Stimulated activated naive B cell treated with anti-CD40 and anti-IgM and Interleukin-4, amounts not matched to agents 10 μg/mL and 1 μg/mL and 100 μg/mL, for 72 hours (primary cell): ENCODE data around the gene UST.
"Not testable (repeated sequence)": the region's sequence is repeated elsewhere in the genome, so short reads cannot be mapped to it uniquely, and the experiment has no call there.

Experiments used
- ATAC-seq, 2 donors: fragments of 150-1000 bp; cut with Tn5 transposase; replicated peaks; 2 replicates each; pipeline ENCODE4 v1.10.0; 2021; ENCODE audit warnings: moderate library complexity in 1 of 2
- DNase-seq: peaks from one replicate; pipeline ENCODE4 v3.0.0; 2021
- H3K27ac Mint-ChIP-seq: one replicate; pipeline ENCODE4 v1.8.0; 2022; ENCODE audit warnings: mild to moderate bottlenecking, mixed read lengths
- H3K27me3 Mint-ChIP-seq, 2 donors: one replicate each; pipeline ENCODE4 v1.8.0; 2022; ENCODE audit warnings: mixed read lengths in 2 of 2
- H3K36me3 Mint-ChIP-seq, 2 donors: one replicate each; pipeline ENCODE4 v1.8.0; 2022; ENCODE audit warnings: mixed read lengths in 2 of 2, mild to moderate bottlenecking in 1 of 2
- H3K4me1 Mint-ChIP-seq, 2 donors: one replicate each; pipeline ENCODE4 v1.8.0; 2022; ENCODE audit warnings: mixed read lengths in 2 of 2, mild to moderate bottlenecking in 1 of 2
- H3K4me3 Mint-ChIP-seq, 2 donors: one replicate each; pipeline ENCODE4 v1.8.0; 2022; ENCODE audit warnings: mild to moderate bottlenecking in 2 of 2, mixed read lengths in 2 of 2, moderate library complexity in 1 of 2
- H3K9me3 Mint-ChIP-seq, 2 donors: one replicate each; pipeline ENCODE4 v1.8.0; 2022; ENCODE audit warnings: mixed read lengths in 2 of 2, mild to moderate bottlenecking in 1 of 2

UST gene

GRCh38 chr6:148893073-148893472, 146.2 kb downstream of the UST start:
- no peaks in the 10 kb centered on the region for H3K27me3 Mint-ChIP-seq
- peaks cover 0 to 4% of the 10 kb centered on the region in 2 donors for H3K4me1 Mint-ChIP-seq
- no peak for DNase-seq
- H3K9me3 Mint-ChIP-seq, result no peaks in the 10 kb centered on the region
- H3K27ac Mint-ChIP-seq, result no peak overlapping the region
- H3K4me3 Mint-ChIP-seq, result no peak overlapping the region
- H3K36me3 Mint-ChIP-seq, result peaks cover 5 to 28% of the 10 kb centered on the region in 2 donors
- no peak for ATAC-seq

GRCh38 chr6:148893481-148893880, 146.7 kb downstream of the UST start:
- Mint-ChIP-seq H3K27me3 (no peaks in the 10 kb centered on the region), H3K27ac (no peak overlapping the region), H3K4me1 (peaks cover 0 to 4% of the 10 kb centered on the region in 2 donors), H3K9me3 (no peaks in the 10 kb centered on the region), H3K4me3 (no peak overlapping the region), H3K36me3 (peaks cover 5 to 26% of the 10 kb centered on the region in 2 donors)
- no peak for ATAC-seq
- no peak for DNase-seq

- Mint-ChIP-seq H3K4me1 (peaks cover 0 to 4% of the 10 kb centered on the region in 2 donors), H3K36me3 (peaks cover 18 to 39% of the 10 kb centered on the region in 2 donors), H3K27ac (no peak overlapping the region), H3K4me3 (no peak overlapping the region), H3K27me3 (no peaks in the 10 kb centered on the region), H3K9me3 (peaks cover 6 to 9% of the 10 kb centered on the region in 2 donors)
- no peak for DNase-seq
- no peak for ATAC-seq
These were observed 151.7 kb downstream of the UST start for GRCh38 chr6:148898376-148899014.

- H3K4me1 Mint-ChIP-seq, result peaks cover 21% of the 10 kb centered on the region in 2 donors
- H3K27ac Mint-ChIP-seq, result peak overlapping the region; percentile 87
- H3K4me3 Mint-ChIP-seq, result no peak overlapping the region
- DNase-seq (no peak), ATAC-seq (no peak)
- H3K27me3 Mint-ChIP-seq, result no peaks in the 10 kb centered on the region
- H3K9me3 Mint-ChIP-seq, result peaks cover 3 to 5% of the 10 kb centered on the region in 2 donors
- peaks cover 12 to 22% of the 10 kb centered on the region in 2 donors for H3K36me3 Mint-ChIP-seq
These were observed 158.4 kb downstream of the UST start for GRCh38 chr6:148904896-148905870.

- Mint-ChIP-seq H3K36me3 (peaks cover 5 to 14% of the 10 kb centered on the region in 2 donors), H3K4me3 (no peak overlapping the region), H3K9me3 (no peaks in the 10 kb centered on the region), H3K27ac (peak overlapping the region; percentile 11), H3K27me3 (no peaks in the 10 kb centered on the region), H3K4me1 (peaks cover 20 to 24% of the 10 kb centered on the region in 2 donors)
- DNase-seq, result no peak
- ATAC-seq, result no peak
These were observed 159.1 kb downstream of the UST start for GRCh38 chr6:148905901-148906300.

GRCh38 chr6:148906386-148906785, 159.6 kb downstream of the UST start:
- Mint-ChIP-seq H3K4me3 (no peak overlapping the region), H3K36me3 (peaks cover 3 to 12% of the 10 kb centered on the region in 2 donors), H3K27me3 (no peaks in the 10 kb centered on the region), H3K27ac (peak overlapping the region; percentile 11), H3K4me1 (peaks cover 18 to 27% of the 10 kb centered on the region in 2 donors), H3K9me3 (no peaks in the 10 kb centered on the region)
- no peak for DNase-seq
- ATAC-seq, result no peak

GRCh38 chr6:148907573-148907972, 160.7 kb downstream of the UST start:
- Mint-ChIP-seq H3K9me3 (no peaks in the 10 kb centered on the region), H3K4me3 (peak overlapping the region in 1 of 2 donors; percentile 28), H3K27me3 (no peaks in the 10 kb centered on the region), H3K4me1 (peaks cover 18 to 27% of the 10 kb centered on the region in 2 donors), H3K27ac (peak overlapping the region; percentile 37), H3K36me3 (peaks cover 2 to 11% of the 10 kb centered on the region in 2 donors)
- DNase-seq (peak; percentile 10), ATAC-seq (peak; percentile 98 to 99)

- no peak for ATAC-seq
- Mint-ChIP-seq H3K27me3 (no peaks in the 10 kb centered on the region), H3K27ac (no peak overlapping the region), H3K9me3 (no peaks in the 10 kb centered on the region), H3K36me3 (peaks cover 0 to 4% of the 10 kb centered on the region in 2 donors), H3K4me3 (no peak overlapping the region), H3K4me1 (peaks cover 1 to 6% of the 10 kb centered on the region in 2 donors)
- no peak for DNase-seq
These were observed 165.4 kb downstream of the UST start for GRCh38 chr6:148912252-148912651.

GRCh38 chr6:148915810-148916209, 169.0 kb downstream of the UST start:
- DNase-seq, result no peak
- ATAC-seq, result no peak
- Mint-ChIP-seq H3K27me3 (no peaks in the 10 kb centered on the region), H3K36me3 (peaks cover 8 to 20% of the 10 kb centered on the region in 2 donors), H3K4me1 (peaks cover 4 to 19% of the 10 kb centered on the region in 2 donors), H3K9me3 (peaks cover 5 to 6% of the 10 kb centered on the region in 2 donors), H3K4me3 (no peak overlapping the region), H3K27ac (no peak overlapping the region)

- not testable (repeated sequence) for H3K4me3 Mint-ChIP-seq, DNase-seq, H3K27me3 Mint-ChIP-seq, H3K9me3 Mint-ChIP-seq, H3K27ac Mint-ChIP-seq, ATAC-seq
- Mint-ChIP-seq H3K4me1 (peaks cover 4 to 14% of the 10 kb centered on the region in 2 donors), H3K36me3 (peaks cover 8 to 27% of the 10 kb centered on the region in 2 donors)
These were observed 169.7 kb downstream of the UST start for GRCh38 chr6:148916485-148916884.

GRCh38 chr6:148924226-148925012, 177.6 kb downstream of the UST start:
- DNase-seq (no peak), ATAC-seq (no peak)
- Mint-ChIP-seq H3K27ac (no peak overlapping the region), H3K4me3 (no peak overlapping the region), H3K36me3 (peaks cover 5 to 26% of the 10 kb centered on the region in 2 donors), H3K9me3 (no peaks in the 10 kb centered on the region), H3K27me3 (no peaks in the 10 kb centered on the region), H3K4me1 (peaks cover 2 to 6% of the 10 kb centered on the region in 2 donors)

GRCh38 chr6:148925701-148926100, 178.9 kb downstream of the UST start:
- Mint-ChIP-seq H3K4me3 (no peak overlapping the region), H3K36me3 (peaks cover 2 to 18% of the 10 kb centered on the region in 2 donors), H3K27ac (no peak overlapping the region), H3K9me3 (no peaks in the 10 kb centered on the region), H3K4me1 (peaks cover 0 to 5% of the 10 kb centered on the region in 2 donors), H3K27me3 (no peaks in the 10 kb centered on the region)
- ATAC-seq, result no peak
- DNase-seq, result no peak

- H3K9me3 Mint-ChIP-seq, result no peaks in the 10 kb centered on the region
- H3K27me3 Mint-ChIP-seq, result no peaks in the 10 kb centered on the region
These were observed 179.6 kb downstream of the UST start for GRCh38 chr6:148926478-148926877.

GRCh38 chr6:148927586-148927985, 180.8 kb downstream of the UST start:
- peaks cover 2 to 23% of the 10 kb centered on the region in 2 donors for H3K4me1 Mint-ChIP-seq
- no peaks in the 10 kb centered on the region for H3K27me3 Mint-ChIP-seq
- no peak overlapping the region for H3K4me3 Mint-ChIP-seq
- peaks cover 2 to 7% of the 10 kb centered on the region in 2 donors for H3K36me3 Mint-ChIP-seq
- DNase-seq (no peak), ATAC-seq (no peak)
- no peak overlapping the region for H3K27ac Mint-ChIP-seq
- H3K9me3 Mint-ChIP-seq, result no peaks in the 10 kb centered on the region

More at GRCh38 chr6:148926478-148926877, 179.6 kb downstream of the UST start:
- no peak overlapping the region for H3K4me3 Mint-ChIP-seq
- peaks cover 2 to 10% of the 10 kb centered on the region in 2 donors for H3K36me3 Mint-ChIP-seq
- peaks cover 2 to 12% of the 10 kb centered on the region in 2 donors for H3K4me1 Mint-ChIP-seq
- ATAC-seq (no peak), DNase-seq (no peak)
- H3K27ac Mint-ChIP-seq, result no peak overlapping the region
